Measurements from ENCODE around the gene SLC23A3. TPM values are rescaled to one million over a fixed set of nuclear protein-coding genes. Genes with fewer than 3 reads are reported as not detected.

SLC23A3 gene
- polyA plus RNA-seq, 1 donor (not counting 4 experiments of a cell fraction or from before 2014, with no cell fraction given) = 1.4 TPM

- Histone ChIP-seq H3K4me1 (ENCODE audit: control insufficient read depth, extremely low read depth, insufficient read depth, low read length) (peaks cover 8% of the 10 kb centered on the region), H3K4me3 (ENCODE audit: control insufficient read depth in 2 of 3, extremely low read depth in 1 of 3, insufficient read depth in 2 of 3, low read depth in 1 of 3, low read length in 3 of 3) (no peak overlapping the region), H3K27me3 (ENCODE audit: control insufficient read depth, extremely low read depth, insufficient read depth, low read length) (no peaks in the 10 kb centered on the region), H3K4me2 (ENCODE audit: control insufficient read depth, extremely low read depth, insufficient read depth, low read depth, low read length) (no peak overlapping the region), H3K9me3 (ENCODE audit: control insufficient read depth, low read depth, low read length) (no peaks in the 10 kb centered on the region), H4K20me1 (ENCODE audit: control insufficient read depth, extremely low read depth, insufficient read depth, low read length) (no peaks in the 10 kb centered on the region), H3K9me1 (ENCODE audit: control insufficient read depth, extremely low read depth, insufficient read depth, low read length) (no peaks in the 10 kb centered on the region), H3K36me3 (ENCODE audit: control insufficient read depth in 2 of 2, extremely low read depth in 1 of 2, insufficient read depth in 2 of 2, low read length in 2 of 2) (peaks cover 2 to 8% of the 10 kb centered on the region in 2 experiments), H2AFZ (ENCODE audit: control insufficient read depth, low read length) (no peak overlapping the region), H3K9ac (ENCODE audit: control insufficient read depth, extremely low read depth, insufficient read depth, low read length) (no peak overlapping the region), H3K27ac (ENCODE audit: control insufficient read depth, insufficient read depth, low read length) (no peak overlapping the region), H3K79me2 (ENCODE audit: control insufficient read depth, insufficient read depth, low read length) (no peaks in the 10 kb centered on the region)
- dilution Hi-C loops (cut with MboI; ENCODE audit: extremely low pct_ligation_motif_present, low sequenced_read_pairs) = no loop called here
- TF ChIP-seq EZH2 (IDR thresholded peaks at IDR 0.05; ENCODE audit: low read length) = no peak
- TF ChIP-seq CTCF (optimal IDR thresholded peaks at IDR 0.05 in 1 of 3, IDR thresholded peaks at IDR 0.05 in 1 of 3, conservative IDR thresholded peaks at IDR 0.05 in 1 of 3; ENCODE audit: extremely low read depth in 1 of 3, insufficient read depth in 2 of 3, low read length in 3 of 3) = no peak
- FAIRE-seq (no peak), DNase-seq (ENCODE audit: low read depth, low spot score) (no peak)
Observed at GRCh38 chr2:219158025-219158424, 11.8 kb downstream of the SLC23A3 start.

GRCh38 chr2:219157396-219157795 is 12.4 kb downstream of the SLC23A3 start:
- no peaks in the 10 kb centered on the region for H4K20me1 ChIP-seq (ENCODE audit: control insufficient read depth, extremely low read depth, insufficient read depth, low read length)
- no peaks in the 10 kb centered on the region for H3K27me3 ChIP-seq (ENCODE audit: control insufficient read depth, extremely low read depth, insufficient read depth, low read length)
- H3K4me3 ChIP-seq (ENCODE audit: control insufficient read depth in 2 of 3, extremely low read depth in 1 of 3, insufficient read depth in 2 of 3, low read depth in 1 of 3, low read length in 3 of 3) = no peak overlapping the region
- H3K9ac ChIP-seq (ENCODE audit: control insufficient read depth, extremely low read depth, insufficient read depth, low read length) = no peak overlapping the region
- H3K36me3 ChIP-seq (ENCODE audit: control insufficient read depth in 2 of 2, extremely low read depth in 1 of 2, insufficient read depth in 2 of 2, low read length in 2 of 2) = peaks cover 2 to 8% of the 10 kb centered on the region in 2 experiments
- H3K4me1 ChIP-seq (ENCODE audit: control insufficient read depth, extremely low read depth, insufficient read depth, low read length) = peaks cover 8% of the 10 kb centered on the region
- H3K27ac ChIP-seq (ENCODE audit: control insufficient read depth, insufficient read depth, low read length) = no peak overlapping the region
- dilution Hi-C loops (cut with MboI; ENCODE audit: extremely low pct_ligation_motif_present, low sequenced_read_pairs) = no loop called here
- no peaks in the 10 kb centered on the region for H3K9me3 ChIP-seq (ENCODE audit: control insufficient read depth, low read depth, low read length)
- H3K9me1 ChIP-seq (ENCODE audit: control insufficient read depth, extremely low read depth, insufficient read depth, low read length) = no peaks in the 10 kb centered on the region
- FAIRE-seq = no peak
- H3K79me2 ChIP-seq (ENCODE audit: control insufficient read depth, insufficient read depth, low read length) = no peaks in the 10 kb centered on the region
- H2AFZ ChIP-seq (ENCODE audit: control insufficient read depth, low read length) = no peak overlapping the region
- no peak for DNase-seq (ENCODE audit: low read depth, low spot score)
- no peak overlapping the region for H3K4me2 ChIP-seq (ENCODE audit: control insufficient read depth, extremely low read depth, insufficient read depth, low read depth, low read length)
- no peak for TF ChIP-seq EZH2 (IDR thresholded peaks at IDR 0.05; ENCODE audit: low read length)
- TF ChIP-seq CTCF (optimal IDR thresholded peaks at IDR 0.05 in 1 of 3, IDR thresholded peaks at IDR 0.05 in 1 of 3, conservative IDR thresholded peaks at IDR 0.05 in 1 of 3; ENCODE audit: extremely low read depth in 1 of 3, insufficient read depth in 2 of 3, low read length in 3 of 3) = no peak

Data from keratinocyte (primary cell).